ENCODE data around the gene HDAC9.
A peak's percentile ranks its signal among the peaks of the same experiment; 100 is the strongest.

The HDAC9 gene

GRCh38 chr7:18889436-18889835, 393.9 kb downstream of the HDAC9 start:
- Histone ChIP-seq H3K9me3 (ENCODE audit: insufficient read depth, low read depth, low read length) (no peaks in the 10 kb centered on the region), H3K4me2 (ENCODE audit: low read depth, low read length, poor library complexity, severe bottlenecking) (peak overlapping the region; percentile 50)
- TF ChIP-seq CTCF (conservative IDR thresholded peaks at IDR 0.05; ENCODE audit: low read length) (no peak), EZH2phosphoT487 (IDR thresholded peaks at IDR 0.05; ENCODE audit: borderline replicate concordance) (no peak)

DNA sequence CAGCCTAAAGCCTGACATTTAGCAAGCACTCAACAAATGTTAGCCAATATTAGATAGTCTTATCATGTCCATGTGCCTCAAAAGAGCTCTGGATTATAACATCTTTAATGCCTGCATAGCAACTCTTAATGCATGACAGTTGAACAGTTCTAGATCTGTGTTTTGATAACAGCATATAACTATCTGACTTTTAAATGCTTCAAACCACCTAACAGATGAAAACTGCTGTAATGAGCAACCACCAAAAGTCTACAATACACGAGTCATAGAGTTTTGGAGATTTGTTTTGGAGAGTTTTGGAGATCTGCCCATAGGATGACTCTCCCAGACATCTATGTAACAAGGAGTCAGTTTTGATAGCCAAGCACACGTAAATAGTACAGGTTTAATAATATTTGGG, 394.6 kb downstream of the HDAC9 start:
- Histone ChIP-seq H3K9me3 (ENCODE audit: insufficient read depth, low read depth, low read length) (no peaks in the 10 kb centered on the region), H3K36me3 (ENCODE audit: insufficient read depth, low read length) (no peaks in the 10 kb centered on the region), H3K4me3 (ENCODE audit: low read length, poor library complexity, severe bottlenecking) (no peak overlapping the region), H3F3A (ENCODE audit: low read depth) (peaks cover 9% of the 10 kb centered on the region; the same call in 1 of the 2 replicates), H4K20me1 (ENCODE audit: insufficient read depth, low read length, poor library complexity, severe bottlenecking) (no peaks in the 10 kb centered on the region), H3K27me3 (ENCODE audit: insufficient read depth, low read length, poor library complexity, severe bottlenecking) (no peaks in the 10 kb centered on the region), H2AFZ (ENCODE audit: low read length) (no peak overlapping the region), H3K4me1 (ENCODE audit: insufficient read depth, low read length, poor library complexity, severe bottlenecking) (peaks cover 37% of the 10 kb centered on the region), H3K9me2 (replicated peaks; ENCODE audit: low read depth, low read length) (no peaks in the 10 kb centered on the region), H3K9ac (ENCODE audit: low read depth, low read length, poor library complexity, severe bottlenecking) (peak overlapping the region; percentile 38), H3K79me2 (ENCODE audit: insufficient read depth, low read length) (no peaks in the 10 kb centered on the region), H3K4me2 (ENCODE audit: low read depth, low read length, poor library complexity, severe bottlenecking) (peak overlapping the region; percentile 50)
- TF ChIP-seq EZH2phosphoT487 (IDR thresholded peaks at IDR 0.05; ENCODE audit: borderline replicate concordance) (no peak), CTCF (conservative IDR thresholded peaks at IDR 0.05; ENCODE audit: low read length) (no peak)

More at GRCh38 chr7:18889436-18889835, 393.9 kb downstream of the HDAC9 start:
- Histone ChIP-seq H3K79me2 (ENCODE audit: insufficient read depth, low read length) (no peaks in the 10 kb centered on the region), H2AFZ (ENCODE audit: low read length) (no peak overlapping the region), H3K9me2 (replicated peaks; ENCODE audit: low read depth, low read length) (no peaks in the 10 kb centered on the region), H4K20me1 (ENCODE audit: insufficient read depth, low read length, poor library complexity, severe bottlenecking) (no peaks in the 10 kb centered on the region), H3K9ac (ENCODE audit: low read depth, low read length, poor library complexity, severe bottlenecking) (peak overlapping the region; percentile 38), H3K36me3 (ENCODE audit: insufficient read depth, low read length) (no peaks in the 10 kb centered on the region), H3K27me3 (ENCODE audit: insufficient read depth, low read length, poor library complexity, severe bottlenecking) (no peaks in the 10 kb centered on the region), H3K4me1 (ENCODE audit: insufficient read depth, low read length, poor library complexity, severe bottlenecking) (peaks cover 37% of the 10 kb centered on the region), H3K4me3 (ENCODE audit: low read length, poor library complexity, severe bottlenecking) (no peak overlapping the region), H3F3A (ENCODE audit: low read depth) (peaks cover 9% of the 10 kb centered on the region; the same call in 1 of the 2 replicates)

GRCh38 chr7:18890885-18891621, 395.5 kb downstream of the HDAC9 start:
- Histone ChIP-seq H3K27me3 (ENCODE audit: insufficient read depth, low read length, poor library complexity, severe bottlenecking) (no peaks in the 10 kb centered on the region), H3K4me3 (ENCODE audit: low read length, poor library complexity, severe bottlenecking) (peak overlapping the region; percentile 1), H3K9me3 (ENCODE audit: insufficient read depth, low read depth, low read length) (no peaks in the 10 kb centered on the region), H3K9ac (ENCODE audit: low read depth, low read length, poor library complexity, severe bottlenecking) (peak overlapping the region; percentile 38), H3K9me2 (replicated peaks; ENCODE audit: low read depth, low read length) (no peaks in the 10 kb centered on the region), H3K4me1 (ENCODE audit: insufficient read depth, low read length, poor library complexity, severe bottlenecking) (peaks cover 45% of the 10 kb centered on the region), H3F3A (ENCODE audit: low read depth) (peaks cover 9% of the 10 kb centered on the region; the same call in 1 of the 2 replicates), H4K20me1 (ENCODE audit: insufficient read depth, low read length, poor library complexity, severe bottlenecking) (no peaks in the 10 kb centered on the region), H3K36me3 (ENCODE audit: insufficient read depth, low read length) (no peaks in the 10 kb centered on the region), H3K79me2 (ENCODE audit: insufficient read depth, low read length) (no peaks in the 10 kb centered on the region), H2AFZ (ENCODE audit: low read length) (peak overlapping the region; percentile 62), H3K4me2 (ENCODE audit: low read depth, low read length, poor library complexity, severe bottlenecking) (peak overlapping the region; percentile 50)
- no peak for TF ChIP-seq CTCF (conservative IDR thresholded peaks at IDR 0.05; ENCODE audit: low read length)
- no peak for TF ChIP-seq EZH2phosphoT487 (IDR thresholded peaks at IDR 0.05; ENCODE audit: borderline replicate concordance)

Data from Loucy (cell line).